Lung microvascular endothelial cell (primary cell): Measurements from ENCODE around the gene PDE8A. TPM values are rescaled to one million over a fixed set of nuclear protein-coding genes. Genes with fewer than 3 reads are reported as not detected.
"Not testable (repeated sequence)": the region's sequence is repeated elsewhere in the genome, so short reads cannot be mapped to it uniquely, and the experiment has no call there.

Experiments
- DNase-seq, 2 donors: peaks; one replicate each; pipeline versions ENCODE4 v3.0.0 to v3.0.0-alpha.2; 2010; ENCODE audit warnings: low read depth in 2 of 2
- total RNA-seq: library from RNA; depleted of rRNA; stranded (reverse); fragments of >200 nt; gene quantifications from 2 replicates; pipeline ENCODE4 v1.2.1, GENCODE V29; 2014

PDE8A gene
- total RNA-seq, 1 donor from 2014 or later = 77.0 TPM

DNA sequence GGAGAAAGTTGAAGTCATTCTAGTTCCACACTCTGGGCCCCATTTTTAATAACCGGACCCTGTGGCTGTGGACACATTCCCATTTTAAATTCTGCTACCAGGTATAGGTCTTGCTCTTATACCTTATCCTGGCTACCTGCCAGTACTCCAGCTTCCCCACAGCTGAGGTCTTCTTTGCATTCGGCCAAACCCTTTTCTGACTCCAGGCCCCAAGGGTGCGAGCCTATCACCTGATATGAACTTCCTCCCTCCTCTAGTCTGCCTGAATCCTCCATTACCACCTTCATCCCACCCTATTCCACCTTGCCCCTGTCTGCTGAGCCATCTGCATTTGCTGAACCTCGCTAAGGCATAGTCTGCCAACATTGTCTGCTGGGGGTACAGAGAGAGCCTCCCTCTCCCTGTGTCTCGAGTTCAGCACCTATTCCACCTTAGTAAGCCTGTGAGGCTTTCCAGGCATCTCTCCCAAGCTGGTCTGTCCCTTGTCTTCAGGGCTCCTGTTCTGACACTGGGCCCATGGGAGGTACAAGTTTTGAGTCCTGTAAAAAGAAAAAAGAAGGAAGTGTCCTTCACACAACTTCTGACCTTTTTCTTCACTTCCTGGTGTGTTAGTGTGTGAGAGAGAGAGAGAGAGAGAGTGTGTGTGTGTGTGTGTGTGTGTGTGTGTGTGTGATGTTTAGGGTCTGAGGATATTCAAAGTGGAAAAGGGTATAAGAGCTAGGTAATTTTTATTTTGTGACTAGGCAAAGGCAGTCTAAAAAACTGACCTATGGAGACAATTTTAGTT lies 27.0 kb downstream of the PDE8A start:
- no peak for DNase-seq

DNA sequence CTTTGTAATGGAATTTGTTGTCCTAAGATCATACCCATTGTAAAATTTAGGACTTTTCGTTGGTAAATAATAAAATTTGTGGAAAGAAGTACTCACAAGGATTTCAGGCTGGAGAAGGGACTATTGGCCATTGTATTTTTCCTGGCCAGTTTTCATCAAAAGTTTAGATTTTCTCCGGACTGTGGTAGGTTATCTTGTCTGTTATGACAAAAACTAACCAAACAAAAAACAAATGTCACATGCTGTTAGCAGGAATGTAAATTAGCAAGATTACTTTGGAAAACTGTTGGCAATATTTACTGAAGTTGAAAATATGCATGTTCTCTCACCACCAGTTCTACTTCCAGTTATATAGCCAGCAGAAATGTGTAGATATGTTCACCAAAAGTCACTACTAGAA lies 27.8 kb downstream of the PDE8A start:
- DNase-seq = no peak

DNA sequence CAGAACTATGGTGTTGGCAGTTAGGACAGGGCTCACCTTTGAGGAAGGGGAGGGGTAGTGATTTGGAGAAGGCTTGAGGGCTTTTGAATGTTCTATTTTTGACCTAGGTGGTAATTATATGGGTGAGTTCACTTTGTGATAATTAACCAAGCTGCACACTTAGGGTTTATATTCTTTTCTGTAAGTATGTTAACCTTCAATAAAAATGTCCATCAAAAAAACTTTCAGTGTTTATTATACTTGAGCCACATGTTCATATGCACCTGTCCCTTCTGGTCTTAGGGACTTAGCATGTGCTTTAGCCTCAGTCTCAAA lies 28.4 kb downstream of the PDE8A start:
- no peak for DNase-seq

DNA sequence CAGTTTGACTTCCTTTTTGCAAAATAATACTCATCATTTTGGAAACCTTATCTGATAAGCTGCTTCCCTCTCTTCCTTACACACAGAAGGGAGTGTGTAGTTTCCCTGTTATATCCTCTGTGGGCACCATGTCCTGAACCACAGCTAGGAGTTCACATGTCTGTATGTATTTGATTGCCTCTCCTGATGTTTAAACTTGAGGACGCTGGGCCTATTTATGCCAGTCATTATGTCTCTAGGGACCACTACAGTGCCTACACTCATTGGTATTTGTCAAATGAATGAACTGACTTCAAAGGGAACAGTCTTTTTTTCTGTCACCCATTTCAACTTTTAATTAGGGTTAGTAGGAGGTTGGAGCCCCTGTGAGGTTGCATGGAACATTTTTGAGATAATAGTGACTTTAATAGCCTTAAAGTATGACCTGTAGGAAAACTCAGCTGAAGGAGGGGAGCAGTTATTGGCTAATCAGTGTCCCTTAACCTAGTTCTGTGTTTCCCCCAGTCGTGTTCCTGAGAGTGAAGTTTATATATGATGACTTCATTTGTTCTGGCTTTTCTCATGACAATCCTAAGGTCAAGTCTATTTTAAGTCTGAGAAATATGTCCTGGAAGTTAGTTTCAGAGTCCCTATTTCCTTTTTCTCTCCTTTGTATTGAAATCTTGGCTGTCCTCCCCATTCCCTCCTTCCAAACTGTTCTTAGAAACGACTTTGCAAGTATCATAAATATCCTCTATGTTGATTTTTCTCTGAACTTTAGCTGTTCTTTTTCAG lies 28.9 kb downstream of the PDE8A start:
- peak; percentile 40 to 60 for DNase-seq

DNA sequence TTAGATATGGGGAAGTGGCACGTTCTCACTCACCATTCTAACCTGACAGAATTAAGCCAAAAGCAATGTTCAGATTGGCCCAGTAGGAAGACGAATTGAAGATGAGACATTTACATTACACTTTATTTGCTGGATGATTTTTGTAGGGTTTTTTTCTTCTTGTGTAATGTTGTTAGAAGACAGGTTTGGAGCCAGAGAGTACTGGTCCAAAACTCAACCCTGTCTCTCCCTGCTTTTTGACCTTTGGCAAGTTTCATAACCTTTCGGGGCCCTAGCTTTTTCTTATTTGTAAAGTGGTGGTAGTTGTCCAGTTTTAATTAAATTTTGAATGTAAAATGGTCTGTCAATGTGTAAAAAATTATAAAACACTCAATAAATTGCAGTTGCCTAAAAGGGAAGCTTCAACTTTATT lies 29.5 kb downstream of the PDE8A start:
- no peak for DNase-seq

DNA sequence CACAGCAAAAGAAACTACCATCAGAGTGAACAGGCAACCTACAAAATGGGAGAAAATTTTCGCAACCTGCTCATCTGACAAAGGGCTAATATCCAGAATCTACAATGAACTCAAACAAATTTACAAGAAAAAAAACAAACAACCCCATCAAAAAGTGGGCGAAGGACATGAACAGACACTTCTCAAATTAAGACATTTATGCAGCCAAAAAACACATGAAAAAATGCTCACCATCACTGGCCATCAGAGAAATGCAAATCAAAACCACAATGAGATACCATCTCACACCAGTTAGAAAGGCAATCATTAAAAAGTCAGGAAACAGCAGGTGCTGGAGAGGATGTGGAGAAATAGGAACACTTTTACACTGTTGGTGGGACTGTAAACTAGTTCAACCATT lies 30.1 kb downstream of the PDE8A start:
- not testable (repeated sequence) for DNase-seq

DNA sequence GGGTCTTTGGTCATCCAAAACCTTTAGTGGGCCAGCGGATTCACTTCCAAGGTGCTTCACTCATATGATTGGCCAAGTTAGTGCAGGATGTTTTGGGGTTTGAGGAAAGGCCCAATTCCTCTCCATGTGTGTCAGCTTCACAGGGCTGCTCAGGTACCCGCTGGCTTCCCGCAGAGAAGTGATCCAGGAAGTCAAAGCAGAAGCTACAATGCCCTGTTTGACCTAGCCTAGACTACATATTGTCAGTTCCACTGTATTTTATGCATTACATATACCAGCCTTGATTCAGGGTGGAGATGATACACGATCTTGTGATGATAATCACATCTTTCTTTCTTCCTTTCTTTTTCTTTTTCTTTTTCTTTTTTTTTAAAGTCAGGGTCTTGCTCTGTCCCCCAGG lies 32.1 kb downstream of the PDE8A start:
- no peak for DNase-seq

DNA sequence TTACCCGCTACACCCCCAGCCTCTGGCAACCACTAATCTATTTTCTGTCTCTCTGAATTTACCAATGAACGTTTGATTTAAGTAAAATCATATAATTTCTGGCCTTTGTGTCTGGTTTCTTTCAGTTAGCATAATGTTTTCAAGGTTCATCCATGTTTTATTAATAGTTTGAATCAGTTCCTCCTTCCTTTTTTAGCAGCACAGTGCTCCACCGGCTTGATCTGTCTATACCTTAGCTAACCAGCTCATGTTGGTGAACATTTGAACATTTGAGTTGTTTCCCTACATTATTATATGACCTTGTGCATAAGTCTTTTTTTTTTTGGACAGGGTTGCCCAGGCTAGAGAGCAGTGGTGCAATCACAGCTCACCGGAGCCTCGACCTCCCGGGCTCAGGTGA lies 33.3 kb downstream of the PDE8A start:
- no peak for DNase-seq

DNA sequence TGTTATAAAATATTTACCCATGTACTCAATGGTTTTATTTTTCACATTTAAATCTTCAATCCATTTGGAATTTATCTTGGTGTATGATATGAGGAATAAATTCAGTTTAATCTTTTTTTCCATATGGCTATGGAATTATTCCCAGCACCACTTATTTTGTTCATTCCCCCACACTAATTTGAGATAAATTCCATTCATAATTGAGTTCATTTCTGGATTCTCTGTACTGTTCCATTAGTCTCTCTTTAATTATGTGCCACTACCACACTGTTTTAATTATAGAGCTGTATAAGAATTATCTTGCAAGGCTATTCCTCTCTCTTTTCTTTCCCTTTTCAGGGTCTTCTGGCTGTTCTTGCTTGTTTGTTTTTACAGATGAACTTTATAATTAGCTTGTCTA lies 34.6 kb downstream of the PDE8A start:
- no peak for DNase-seq

DNA sequence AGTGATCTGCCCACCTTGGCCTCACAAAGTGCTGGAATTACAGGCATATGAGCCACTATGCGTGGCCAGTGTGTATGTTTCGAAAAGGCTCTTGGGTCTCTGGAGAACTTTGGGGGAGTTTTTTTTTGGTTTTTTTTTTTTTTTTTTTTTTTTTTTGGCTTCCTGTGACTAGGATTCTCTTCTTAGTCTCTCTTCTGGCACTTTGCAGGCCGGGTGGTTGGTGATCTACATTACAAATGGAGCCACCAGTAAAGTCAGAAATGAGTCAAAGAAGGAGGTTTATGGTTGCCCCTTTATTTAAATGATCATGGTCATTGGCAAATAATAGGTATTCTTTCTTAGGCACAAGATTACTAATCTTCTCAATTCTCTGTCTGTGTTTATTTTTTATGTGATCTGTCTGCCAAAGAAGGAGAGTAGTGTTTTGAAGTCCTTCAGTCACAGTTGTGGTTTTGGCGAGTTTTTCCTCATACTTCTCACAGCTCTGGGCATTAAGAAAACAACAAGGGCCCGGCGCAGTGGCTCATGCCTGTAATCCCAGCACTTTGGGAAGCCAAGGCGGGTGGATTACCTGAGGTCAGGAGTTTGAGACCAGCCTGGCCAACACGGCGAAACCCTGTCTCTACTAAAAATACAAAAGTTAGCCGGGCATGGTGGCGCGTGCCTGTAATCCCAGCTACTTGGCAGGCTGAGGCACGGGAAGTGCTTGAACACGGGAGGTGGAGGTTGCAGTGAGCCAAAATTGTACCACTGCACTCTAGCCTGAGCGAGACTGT lies 38.3 kb downstream of the PDE8A start:
- DNase-seq = no peak

DNA sequence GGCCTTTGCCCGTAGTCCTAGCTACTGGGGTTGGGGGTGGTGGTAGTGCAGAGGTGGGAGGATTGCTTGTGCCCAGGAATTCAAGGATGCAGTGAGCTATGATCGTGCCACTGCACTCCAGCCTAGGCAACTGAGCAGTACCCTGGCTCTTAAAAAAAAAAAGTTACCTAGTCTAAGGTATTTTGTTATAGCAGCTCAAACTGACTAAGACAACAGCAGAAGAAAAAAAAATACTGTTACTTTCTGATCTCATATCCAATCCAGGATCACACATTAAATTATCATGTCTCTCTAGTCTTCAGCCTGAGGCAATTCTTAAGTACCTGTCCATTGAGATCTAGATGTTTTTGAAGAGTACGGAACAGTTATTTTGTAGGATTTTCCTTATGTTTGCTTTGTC lies 39.8 kb downstream of the PDE8A start:
- no peak for DNase-seq

DNA sequence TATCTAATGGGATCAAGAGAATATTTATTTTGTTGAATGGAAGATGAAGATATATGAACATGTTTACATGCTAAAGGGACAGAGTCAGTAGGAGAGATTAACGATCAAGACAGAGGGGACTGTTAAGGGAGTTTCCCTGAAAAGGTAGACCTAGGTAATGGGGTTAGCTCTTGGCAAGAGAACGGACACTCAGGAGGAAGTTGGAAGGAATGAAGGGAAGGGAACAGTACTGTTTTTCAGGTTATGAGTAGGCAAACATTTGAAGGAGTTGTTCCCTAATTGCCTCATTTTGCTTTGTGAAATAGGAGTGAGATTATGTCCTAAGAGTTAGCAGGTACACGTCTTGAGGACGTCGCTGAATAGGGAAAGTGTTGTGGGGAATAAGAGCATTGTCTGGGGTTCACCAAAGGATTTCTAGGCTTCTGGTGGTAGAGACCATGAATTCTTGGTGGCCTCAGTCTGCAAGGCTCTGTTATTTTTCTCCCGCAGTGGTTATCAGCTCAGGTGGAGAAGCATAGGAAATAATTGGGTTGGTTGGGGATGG lies 41.3 kb downstream of the PDE8A start:
- no peak for DNase-seq

DNA sequence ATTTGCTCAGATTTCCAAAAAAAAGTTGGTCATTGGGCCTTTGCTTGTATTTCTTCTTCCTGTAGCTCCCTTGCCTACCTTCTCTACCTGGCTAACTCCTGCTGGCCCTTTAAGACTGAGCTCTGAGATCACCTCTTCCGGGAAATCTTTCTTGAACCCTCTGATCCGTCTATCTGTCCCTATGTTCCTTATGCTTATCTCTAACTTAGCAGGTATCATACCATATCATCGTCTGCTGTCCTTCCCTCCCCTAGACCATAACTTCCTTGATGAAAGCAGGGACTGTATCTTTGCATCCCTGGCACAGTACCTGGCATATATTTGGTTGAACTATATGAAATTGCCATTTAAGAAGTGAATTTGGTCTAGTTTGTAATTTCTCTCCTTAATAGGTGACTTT lies 42.3 kb downstream of the PDE8A start:
- DNase-seq = no peak

DNA sequence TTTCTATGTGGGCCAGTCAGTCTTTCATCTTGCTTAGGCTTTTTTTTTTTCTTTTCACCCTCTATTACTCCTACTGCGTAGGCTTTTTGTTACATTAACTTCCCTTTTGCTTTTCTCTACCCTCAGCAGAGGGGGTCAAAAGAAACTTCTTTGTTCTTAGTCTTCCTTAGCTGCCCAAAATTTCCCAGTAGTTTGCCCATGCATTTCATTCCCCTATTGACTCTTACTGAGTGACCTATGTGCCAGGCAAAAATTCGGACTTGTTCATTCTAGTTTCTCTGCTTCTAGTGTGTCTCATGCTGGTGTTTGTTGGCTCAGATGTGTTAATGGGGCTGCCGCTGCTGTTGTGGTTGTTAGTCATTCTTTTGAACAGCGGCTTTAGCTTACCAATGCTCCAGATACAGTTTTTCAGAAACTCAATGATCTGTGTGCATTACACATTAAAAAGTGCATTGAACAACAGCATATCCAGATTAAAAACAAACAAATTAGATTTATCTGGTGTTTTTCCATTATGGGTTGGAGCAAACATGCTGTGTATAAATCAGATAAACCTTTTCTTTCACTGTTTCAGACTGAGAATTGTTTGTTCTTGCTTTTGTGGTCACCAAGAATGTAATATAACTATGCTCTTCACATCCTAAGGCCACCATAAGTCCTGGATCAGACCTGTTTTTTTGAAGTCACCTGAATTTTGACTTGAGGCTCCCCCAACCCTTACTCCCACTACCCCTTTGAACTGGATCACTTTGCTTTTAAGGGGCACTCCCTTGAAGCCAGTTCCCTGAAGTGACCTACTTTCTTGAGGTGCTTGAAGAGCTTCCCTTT lies 43.1 kb downstream of the PDE8A start:
- DNase-seq = peak in 1 of 2 donors; percentile 31

DNA sequence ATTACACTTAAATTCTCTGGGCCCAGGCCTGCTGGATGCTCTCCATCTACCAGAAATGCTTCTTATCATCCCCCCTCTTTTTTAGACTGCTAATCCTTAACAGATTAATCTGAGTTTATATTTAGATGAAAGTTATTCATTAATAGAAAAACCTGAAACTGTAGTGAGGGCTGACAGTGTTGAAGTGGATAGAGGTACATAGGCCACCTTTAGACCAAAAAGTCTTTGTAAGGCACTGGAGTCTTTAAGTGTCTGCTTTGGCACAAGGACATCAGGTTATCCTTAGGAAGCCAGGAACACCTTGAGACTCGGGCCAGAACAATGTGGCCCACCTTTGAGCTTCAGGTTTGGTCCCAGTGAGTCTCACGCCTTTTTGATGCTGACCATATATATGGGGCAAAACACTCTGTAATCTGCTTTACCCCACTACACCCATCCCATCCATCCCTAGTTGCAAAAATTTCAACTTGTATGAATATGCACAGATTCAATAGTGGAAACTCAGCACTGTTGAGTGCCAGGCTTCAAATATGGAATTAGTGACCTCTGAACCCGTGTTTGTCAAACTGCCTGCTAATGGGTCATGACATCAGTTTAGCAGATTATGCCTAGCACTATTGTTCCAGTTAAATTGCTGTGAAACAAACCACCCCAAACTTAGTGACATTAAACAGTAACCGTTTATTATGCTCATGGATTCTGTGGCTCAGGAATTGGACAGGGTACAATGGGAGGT lies 44.0 kb downstream of the PDE8A start:
- DNase-seq = peak in 1 of 2 donors; percentile 56

DNA sequence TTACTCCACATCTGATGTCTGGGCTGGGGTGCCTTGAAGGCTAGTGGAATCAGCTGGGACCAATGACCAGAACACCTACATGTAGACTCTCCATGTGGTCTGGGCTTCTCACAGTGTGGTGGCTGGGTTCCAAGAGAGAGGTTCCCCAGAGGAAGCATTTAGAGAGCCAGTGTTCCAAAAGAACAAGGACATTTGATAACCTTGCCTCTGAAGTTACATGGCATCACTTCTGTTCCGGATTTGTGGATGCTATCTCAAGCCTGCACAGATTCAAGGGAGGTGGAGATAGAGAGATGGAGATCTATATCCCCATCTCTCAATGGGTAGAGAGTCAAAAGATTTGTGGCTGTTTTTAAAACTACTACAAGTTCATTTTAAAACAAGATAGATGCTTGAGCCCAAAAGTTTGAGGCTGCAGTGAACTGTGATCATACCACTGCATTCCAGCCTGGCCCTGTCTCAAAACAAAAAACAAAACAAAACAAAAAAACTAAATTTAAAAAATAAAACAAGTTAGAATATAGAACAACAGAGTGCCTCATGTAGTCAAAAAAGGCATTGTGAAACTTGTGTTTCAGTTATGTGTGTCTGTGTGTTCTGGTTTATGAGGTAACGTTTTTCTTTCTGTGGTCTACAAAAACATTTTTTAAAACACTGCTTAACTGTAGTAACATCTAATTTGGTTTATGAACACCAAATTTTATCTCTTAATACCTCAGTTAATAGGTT lies 44.8 kb downstream of the PDE8A start:
- peak in 1 of 2 donors; percentile 66 for DNase-seq

DNA sequence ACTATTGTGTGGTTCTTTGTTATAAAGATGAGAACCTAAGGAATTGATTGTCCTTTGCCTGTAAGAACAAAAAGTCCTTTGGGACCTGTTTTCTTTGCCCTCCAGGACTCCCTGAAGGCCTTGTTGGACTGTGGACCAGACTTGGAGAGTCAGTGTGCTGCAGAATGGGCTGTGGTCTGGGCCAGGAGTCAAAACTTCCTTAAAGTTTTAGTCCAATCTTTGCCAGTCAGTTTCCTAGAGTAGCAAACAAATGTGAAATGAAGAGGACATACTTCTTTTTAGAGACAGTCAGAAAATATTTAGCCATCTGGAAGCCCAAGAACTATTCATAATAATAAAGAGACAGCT lies 45.4 kb downstream of the PDE8A start:
- DNase-seq = no peak

DNA sequence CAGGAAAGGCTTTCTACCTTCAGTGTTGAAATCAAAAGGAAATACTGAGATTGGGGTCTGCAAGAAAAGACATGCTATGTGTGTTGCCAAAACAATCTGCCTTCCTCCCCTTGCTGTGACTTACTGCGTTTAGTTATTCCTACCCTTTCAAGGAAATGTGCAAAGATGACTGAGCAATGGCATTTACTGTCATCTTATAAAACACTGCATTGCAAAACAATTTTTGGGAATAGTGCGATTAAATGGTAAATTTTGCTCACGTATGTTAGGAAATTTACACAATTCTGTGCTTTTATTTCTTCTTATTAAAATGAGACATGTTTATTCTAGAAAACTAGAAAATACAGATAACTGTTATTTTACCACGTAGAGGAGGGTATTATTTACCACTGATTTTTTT lies 45.8 kb downstream of the PDE8A start:
- DNase-seq = no peak

DNA sequence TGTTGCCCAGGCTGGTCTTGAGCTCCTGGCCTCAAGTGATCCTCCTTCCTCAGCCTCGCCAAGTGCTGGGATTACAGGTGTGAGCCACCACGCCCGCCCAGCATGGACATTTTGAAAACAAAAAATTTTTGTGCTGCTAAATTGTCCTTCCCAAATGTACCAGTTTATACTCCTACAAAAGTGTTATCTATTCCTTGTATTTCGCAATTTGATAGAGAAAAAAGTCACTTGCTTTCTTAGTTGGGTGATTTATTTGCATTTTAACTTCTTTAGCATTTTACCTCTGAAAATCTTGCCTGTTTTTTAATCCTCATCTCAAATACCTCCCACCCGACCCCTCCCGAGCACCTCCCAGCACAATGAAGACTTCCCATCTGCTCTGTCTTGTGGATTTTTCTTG lies 46.8 kb downstream of the PDE8A start:
- DNase-seq = no peak

DNA sequence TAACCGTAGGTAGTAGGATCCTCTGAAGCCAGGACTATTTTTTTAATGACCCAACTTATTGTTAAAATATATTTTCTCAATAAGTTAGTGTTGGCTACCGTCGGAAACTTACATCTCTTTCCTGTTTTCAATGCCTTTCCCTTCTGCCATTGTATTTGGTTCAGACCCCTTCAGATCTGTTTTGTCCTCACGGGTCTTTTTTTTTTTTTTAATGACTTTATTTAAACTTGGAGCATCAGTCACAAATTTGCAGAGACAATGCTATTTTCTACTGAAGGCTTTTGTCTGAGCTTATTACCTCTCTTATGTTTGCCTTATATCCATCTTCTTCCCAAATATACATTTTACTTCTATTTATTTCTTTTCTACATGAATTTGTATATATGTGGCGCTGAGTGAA lies 47.6 kb downstream of the PDE8A start:
- no peak for DNase-seq
